HG03139 (cell line): ENCODE data around the gene KLHL40.

Source experiments
- ATAC-seq: cut with Tn5 transposase; IDR thresholded peaks from one replicate; pipeline ENCODE4 v1.9.1; 2021; ENCODE audit not compliant: unreplicated experiment

The KLHL40 gene

DNA sequence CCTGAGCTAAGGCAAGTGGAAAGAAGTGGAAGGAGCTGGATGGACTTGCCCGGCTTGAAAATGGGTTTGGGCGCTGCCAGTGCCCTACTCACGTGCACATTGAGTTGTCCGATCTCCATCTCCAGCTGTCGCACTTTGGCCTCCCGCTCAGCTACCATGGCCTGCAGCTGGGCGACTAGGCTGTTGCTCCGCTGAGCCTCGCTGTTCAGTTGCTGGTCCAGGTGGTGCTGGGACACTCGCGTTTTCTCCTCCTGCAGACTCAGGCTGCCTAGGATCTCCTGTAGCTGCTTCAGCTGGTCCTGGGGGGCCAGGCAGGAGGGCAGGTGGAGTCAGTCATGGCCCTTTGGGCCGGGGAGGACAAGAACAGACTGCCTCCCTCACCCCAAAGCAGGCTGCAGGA, 50.3 kb downstream of the KLHL40 start:
- no peak for ATAC-seq

GRCh38 chr3:42736081-42736480, 50.7 kb downstream of the KLHL40 start:
- no peak for ATAC-seq

- no peak for ATAC-seq
Observed at GRCh38 chr3:42736531-42736930, 51.2 kb downstream of the KLHL40 start.

GRCh38 chr3:42739401-42740158, 54.2 kb downstream of the KLHL40 start:
- no peak for ATAC-seq

- no peak for ATAC-seq
Observed at GRCh38 chr3:42741796-42742195, 56.5 kb downstream of the KLHL40 start.
